ENCODE data around the gene RMND5A. TPM values are rescaled to one million over a fixed set of nuclear protein-coding genes. Genes with fewer than 3 reads are reported as not detected.
"Not testable (repeated sequence)": the region's sequence is repeated elsewhere in the genome, so short reads cannot be mapped to it uniquely, and the experiment has no call there.

The RMND5A gene
- polyA plus RNA-seq, 1 of the 3 experiments (the other 2 are of a cell fraction), result 4.3 TPM

DNA sequence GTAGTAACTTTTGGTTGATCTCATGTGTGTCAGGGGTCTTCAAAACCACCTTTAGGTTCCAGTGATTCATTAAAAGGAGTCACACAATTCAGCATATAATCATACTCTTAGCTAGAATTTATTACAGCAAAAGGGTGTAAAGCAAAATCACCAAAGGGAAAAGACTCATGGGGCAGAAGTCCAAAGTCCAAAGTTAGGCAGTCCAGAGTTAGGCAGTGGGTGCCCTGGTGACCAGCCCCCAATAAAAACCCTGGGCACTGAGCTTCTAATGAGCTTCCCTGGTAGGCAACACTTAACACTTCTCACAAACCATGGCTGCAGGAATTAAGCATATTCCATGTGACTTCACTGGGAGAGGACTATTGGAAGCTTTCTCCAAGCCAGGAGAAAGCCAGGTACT, 19.4 kb downstream of the RMND5A start:
- CTCF ChIA-PET; H3K79me2 ChIP-seq (ENCODE audit: insufficient read depth); H3K4me1 ChIP-seq (ENCODE audit: control insufficient read depth in 1 of 2, insufficient read depth in 2 of 2, low read depth in 1 of 2, low read length in 1 of 2); H3K4me3 ChIP-seq (ENCODE audit: low read depth in 2 of 2, low read length in 1 of 2); DNase-seq; POLR2A ChIA-PET; H3K9ac ChIP-seq; H3F3A ChIP-seq (replicated peaks; ENCODE audit: insufficient read depth); H3K27ac ChIP-seq (ENCODE audit: low read depth in 2 of 2, low read length in 1 of 2); H3K9me3 ChIP-seq; H3K36me3 ChIP-seq (replicated peaks in 1 of 2; ENCODE audit: control insufficient read depth in 1 of 2, insufficient read depth in 2 of 2, low read length in 1 of 2); H3K27me3 ChIP-seq (ENCODE audit: insufficient read depth); H2AFZ ChIP-seq (ENCODE audit: low read depth); H3K9me2 ChIP-seq; H3K4me2 ChIP-seq; H4K20me1 ChIP-seq (ENCODE audit: insufficient read depth): not testable (repeated sequence)

DNA sequence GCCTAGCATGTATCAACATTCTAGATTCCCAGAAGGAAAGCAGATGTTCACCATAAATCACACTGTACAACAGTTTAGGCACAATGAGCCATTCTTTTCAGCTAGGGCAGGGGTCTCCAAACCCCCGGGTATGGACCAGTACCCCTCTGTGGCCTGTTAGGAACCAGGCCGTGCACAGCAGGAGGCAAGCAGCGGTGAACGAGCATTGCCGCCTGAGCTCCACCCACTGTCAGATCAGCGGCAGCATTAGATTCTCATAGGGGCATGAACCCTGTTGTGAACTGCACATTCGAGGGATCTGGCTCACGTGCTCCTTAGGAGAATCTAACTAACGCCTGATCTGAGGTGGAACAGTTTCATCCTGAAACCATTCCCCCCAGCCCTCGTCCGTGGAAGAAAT, 19.8 kb downstream of the RMND5A start:
- H2AFZ ChIP-seq (ENCODE audit: low read depth); H3K27ac ChIP-seq (ENCODE audit: low read depth in 2 of 2, low read length in 1 of 2); H3K36me3 ChIP-seq (replicated peaks in 1 of 2; ENCODE audit: control insufficient read depth in 1 of 2, insufficient read depth in 2 of 2, low read length in 1 of 2); H3K9me2 ChIP-seq; H3K4me2 ChIP-seq; H3F3A ChIP-seq (replicated peaks; ENCODE audit: insufficient read depth); DNase-seq; H3K27me3 ChIP-seq (ENCODE audit: insufficient read depth); H3K9me3 ChIP-seq; POLR2A ChIA-PET; CTCF ChIA-PET; H3K9ac ChIP-seq; H3K4me3 ChIP-seq (ENCODE audit: low read depth in 2 of 2, low read length in 1 of 2); H3K4me1 ChIP-seq (ENCODE audit: control insufficient read depth in 1 of 2, insufficient read depth in 2 of 2, low read depth in 1 of 2, low read length in 1 of 2); H3K79me2 ChIP-seq (ENCODE audit: insufficient read depth); H4K20me1 ChIP-seq (ENCODE audit: insufficient read depth): not testable (repeated sequence)
- WGBS (ENCODE audit: low lambda C conversion rate), result no CpG with 5 or more reads among the region's 11 CpGs

DNA sequence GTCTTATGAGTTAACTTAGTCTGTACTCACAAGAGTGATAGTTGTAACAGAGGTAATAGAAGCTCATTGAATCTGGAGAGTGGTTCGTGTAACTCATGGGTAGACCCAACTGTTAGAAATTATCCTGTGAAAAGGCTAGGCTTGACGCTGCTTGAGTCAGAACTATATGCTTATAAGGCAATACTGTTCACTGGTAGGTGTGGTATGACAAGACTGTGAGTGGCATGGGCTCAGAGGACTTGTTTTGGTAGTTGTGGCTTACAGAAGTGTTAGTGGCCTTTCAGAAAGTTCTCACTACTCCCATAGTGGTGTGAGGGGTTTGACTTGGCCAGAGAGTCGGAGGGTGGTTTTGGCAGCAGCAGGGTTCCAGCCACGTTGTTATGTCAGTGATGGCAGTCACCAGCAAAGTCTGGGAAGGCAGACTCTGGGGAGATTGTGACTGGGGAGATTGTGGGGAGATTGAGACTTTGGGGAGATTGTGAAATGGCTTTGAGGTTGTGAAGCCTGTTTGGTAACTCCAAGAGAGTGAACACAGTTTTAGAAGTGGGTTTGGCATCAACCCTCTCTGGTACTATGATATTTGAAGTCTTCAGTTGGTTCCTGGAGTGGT, 21.9 kb downstream of the RMND5A start:
- H3K27me3 ChIP-seq (ENCODE audit: insufficient read depth); H2AFZ ChIP-seq (ENCODE audit: low read depth); H3F3A ChIP-seq (replicated peaks; ENCODE audit: insufficient read depth); H3K4me2 ChIP-seq; H4K20me1 ChIP-seq (ENCODE audit: insufficient read depth); H3K27ac ChIP-seq (ENCODE audit: low read depth in 2 of 2, low read length in 1 of 2); POLR2A ChIA-PET; H3K9ac ChIP-seq; H3K9me3 ChIP-seq; H3K9me2 ChIP-seq; CTCF ChIA-PET; DNase-seq; H3K79me2 ChIP-seq (ENCODE audit: insufficient read depth); H3K4me3 ChIP-seq (ENCODE audit: low read depth in 2 of 2, low read length in 1 of 2); H3K4me1 ChIP-seq (ENCODE audit: control insufficient read depth in 1 of 2, insufficient read depth in 2 of 2, low read depth in 1 of 2, low read length in 1 of 2): not testable (repeated sequence)
- H3K36me3 ChIP-seq (replicated peaks in 1 of 2; ENCODE audit: control insufficient read depth in 1 of 2, insufficient read depth in 2 of 2, low read length in 1 of 2), result peaks cover 14 to 24% of the 10 kb centered on the region in 2 experiments
- no CpG with 5 or more reads among the region's 4 CpGs for WGBS (ENCODE audit: low lambda C conversion rate)

GRCh38 chr2:86744152-86744551, 24.1 kb downstream of the RMND5A start:
- Histone ChIP-seq H3K9me3 (no peaks in the 10 kb centered on the region), H3K36me3 (replicated peaks in 1 of 2; ENCODE audit: control insufficient read depth in 1 of 2, insufficient read depth in 2 of 2, low read length in 1 of 2) (peaks cover 20 to 28% of the 10 kb centered on the region in 2 experiments), H3K4me1 (ENCODE audit: control insufficient read depth in 1 of 2, insufficient read depth in 2 of 2, low read depth in 1 of 2, low read length in 1 of 2) (no peaks in the 10 kb centered on the region), H3K79me2 (ENCODE audit: insufficient read depth) (peaks cover 14% of the 10 kb centered on the region; the same call in 1 of the 2 replicates), H3K27ac (ENCODE audit: low read depth in 2 of 2, low read length in 1 of 2) (no peak overlapping the region), H3K4me3 (ENCODE audit: low read depth in 2 of 2, low read length in 1 of 2) (no peak overlapping the region), H3K4me2 (no peak overlapping the region), H3K9ac (no peak overlapping the region), H4K20me1 (ENCODE audit: insufficient read depth) (no peaks in the 10 kb centered on the region), H3K9me2 (no peaks in the 10 kb centered on the region), H2AFZ (ENCODE audit: low read depth) (no peak overlapping the region), H3K27me3 (ENCODE audit: insufficient read depth) (no peaks in the 10 kb centered on the region), H3F3A (replicated peaks; ENCODE audit: insufficient read depth) (no peaks in the 10 kb centered on the region)
- DNase-seq, result no peak
- WGBS (ENCODE audit: low lambda C conversion rate), result 90% methylated on average over 2 of the region's 2 CpGs
- ChIA-PET CTCF (interaction anchor here (1.2 kb wide), 1 partner anchor 21 kb away, joined by 3 read pairs; no protein-coding TSS in a partner anchor), POLR2A (no interaction called here)
- TF ChIP-seq RAD21 (IDR thresholded peaks at IDR 0.05; ENCODE audit: low read length) (no peak), NRF1 (IDR thresholded peaks at IDR 0.05; ENCODE audit: low read depth, low read length) (no peak), MEF2A (IDR thresholded peaks at IDR 0.05; ENCODE audit: borderline replicate concordance, low read depth) (no peak), FOXM1 (IDR thresholded peaks at IDR 0.05; ENCODE audit: low read depth) (no peak), TCF12 (IDR thresholded peaks at IDR 0.05) (no peak), FOXJ3 (CRISPR knock-in tag; IDR thresholded peaks at IDR 0.05) (no peak), RCOR1 (IDR thresholded peaks at IDR 0.05; ENCODE audit: low read length) (no peak), USF1 (IDR thresholded peaks at IDR 0.05; ENCODE audit: borderline replicate concordance, low read depth) (no peak), YY1 (IDR thresholded peaks at IDR 0.05; ENCODE audit: low read depth) (no peak), EZH2phosphoT487 (IDR thresholded peaks at IDR 0.05; ENCODE audit: borderline replicate concordance, low read depth) (no peak), FOSL2 (IDR thresholded peaks at IDR 0.05; ENCODE audit: borderline replicate concordance, low read depth) (no peak), JUND (IDR thresholded peaks at IDR 0.05) (no peak)
- TF ChIP-seq, protein P1, sequence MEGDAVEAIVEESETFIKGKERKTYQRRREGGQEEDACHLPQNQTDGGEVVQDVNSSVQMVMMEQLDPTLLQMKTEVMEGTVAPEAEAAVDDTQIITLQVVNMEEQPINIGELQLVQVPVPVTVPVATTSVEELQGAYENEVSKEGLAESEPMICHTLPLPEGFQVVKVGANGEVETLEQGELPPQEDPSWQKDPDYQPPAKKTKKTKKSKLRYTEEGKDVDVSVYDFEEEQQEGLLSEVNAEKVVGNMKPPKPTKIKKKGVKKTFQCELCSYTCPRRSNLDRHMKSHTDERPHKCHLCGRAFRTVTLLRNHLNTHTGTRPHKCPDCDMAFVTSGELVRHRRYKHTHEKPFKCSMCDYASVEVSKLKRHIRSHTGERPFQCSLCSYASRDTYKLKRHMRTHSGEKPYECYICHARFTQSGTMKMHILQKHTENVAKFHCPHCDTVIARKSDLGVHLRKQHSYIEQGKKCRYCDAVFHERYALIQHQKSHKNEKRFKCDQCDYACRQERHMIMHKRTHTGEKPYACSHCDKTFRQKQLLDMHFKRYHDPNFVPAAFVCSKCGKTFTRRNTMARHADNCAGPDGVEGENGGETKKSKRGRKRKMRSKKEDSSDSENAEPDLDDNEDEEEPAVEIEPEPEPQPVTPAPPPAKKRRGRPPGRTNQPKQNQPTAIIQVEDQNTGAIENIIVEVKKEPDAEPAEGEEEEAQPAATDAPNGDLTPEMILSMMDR (IDR thresholded peaks at IDR 0.05), result no peak
- TF ChIP-seq, protein P2, sequence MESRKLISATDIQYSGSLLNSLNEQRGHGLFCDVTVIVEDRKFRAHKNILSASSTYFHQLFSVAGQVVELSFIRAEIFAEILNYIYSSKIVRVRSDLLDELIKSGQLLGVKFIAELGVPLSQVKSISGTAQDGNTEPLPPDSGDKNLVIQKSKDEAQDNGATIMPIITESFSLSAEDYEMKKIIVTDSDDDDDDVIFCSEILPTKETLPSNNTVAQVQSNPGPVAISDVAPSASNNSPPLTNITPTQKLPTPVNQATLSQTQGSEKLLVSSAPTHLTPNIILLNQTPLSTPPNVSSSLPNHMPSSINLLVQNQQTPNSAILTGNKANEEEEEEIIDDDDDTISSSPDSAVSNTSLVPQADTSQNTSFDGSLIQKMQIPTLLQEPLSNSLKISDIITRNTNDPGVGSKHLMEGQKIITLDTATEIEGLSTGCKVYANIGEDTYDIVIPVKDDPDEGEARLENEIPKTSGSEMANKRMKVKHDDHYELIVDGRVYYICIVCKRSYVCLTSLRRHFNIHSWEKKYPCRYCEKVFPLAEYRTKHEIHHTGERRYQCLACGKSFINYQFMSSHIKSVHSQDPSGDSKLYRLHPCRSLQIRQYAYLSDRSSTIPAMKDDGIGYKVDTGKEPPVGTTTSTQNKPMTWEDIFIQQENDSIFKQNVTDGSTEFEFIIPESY (IDR thresholded peaks at IDR 0.05; ENCODE audit: borderline replicate concordance, low read depth), result no peak
